Neural cell (in vitro differentiated cells): ENCODE data around the gene PTGIS. TPM values are rescaled to one million over a fixed set of nuclear protein-coding genes. Genes with fewer than 3 reads are reported as not detected.

Source experiments
- H2AFZ ChIP-seq: fragments of 200-600, 300-800 bp; sonication (generic), shearing (Covaris generic); 2 replicates; pipeline ENCODE4 v1.6.0; 2014; ENCODE audit warnings: low read depth, mild to moderate bottlenecking, antibody characterized with exemption, low read length, moderate library complexity
- H3F3A ChIP-seq: fragments of 200-600 bp; shearing (Covaris generic); 2 replicates; pipeline ENCODE4 v1.6.1; 2016; ENCODE audit warnings: mild to moderate bottlenecking, moderate library complexity, mixed read lengths, antibody characterized with exemption, low read length; ENCODE audit not compliant: insufficient read depth, poor library complexity, severe bottlenecking
- H3K27ac ChIP-seq: fragments of 200-600, 300-800 bp; sonication (generic), shearing (Covaris generic); 2 replicates; pipeline ENCODE4 v1.5.1; 2014; ENCODE audit warnings: mild to moderate bottlenecking, low read length, moderate library complexity
- H3K27me3 ChIP-seq: fragments of 300-800, 200-600 bp; sonication (generic), shearing (Covaris generic); 2 replicates; pipeline ENCODE4 v1.6.0; 2014; ENCODE audit warnings: mild to moderate bottlenecking, low read depth, low read length, moderate library complexity; ENCODE audit not compliant: insufficient read depth
- H3K36me3 ChIP-seq: fragments of 300-800, 200-600 bp; sonication (generic), shearing (Covaris generic); 2 replicates; pipeline ENCODE4 v1.5.1; 2014; ENCODE audit warnings: mild to moderate bottlenecking, antibody characterized with exemption, low read length, moderate library complexity; ENCODE audit not compliant: insufficient read depth
- H3K4me2 ChIP-seq: fragments of 300-800, 200-600 bp; sonication (generic), shearing (Covaris generic); 2 replicates; pipeline ENCODE4 v1.6.0; 2014; ENCODE audit warnings: mild to moderate bottlenecking, low read length
- H3K4me3 ChIP-seq: fragments of 300-800, 200-600 bp; sonication (generic), shearing (Covaris generic); 2 replicates; pipeline ENCODE4 v1.5.1; 2014; ENCODE audit warnings: mild to moderate bottlenecking, low read length, moderate library complexity
- H3K79me2 ChIP-seq: fragments of 200-600 bp; shearing (Covaris generic); replicated peaks from 2 replicates; pipeline ENCODE4 v1.6.0; 2014; ENCODE audit warnings: mild to moderate bottlenecking, low read length, moderate library complexity; ENCODE audit not compliant: insufficient read depth
- H3K9ac ChIP-seq: fragments of 300-800, 200-600 bp; sonication (generic), shearing (Covaris generic); 2 replicates; pipeline ENCODE4 v1.6.1; 2016; ENCODE audit warnings: mild to moderate bottlenecking, low read length, mixed read lengths
- H3K9me2 ChIP-seq: fragments of 200-600 bp; shearing (Covaris generic); 2 replicates; pipeline ENCODE4 v1.6.1; 2016; ENCODE audit warnings: mild to moderate bottlenecking, low read length, mixed read lengths; ENCODE audit not compliant: insufficient read depth
- H3K9me3 ChIP-seq: fragments of 200-600, 300-800 bp; sonication (generic), shearing (Covaris generic); 2 replicates; pipeline ENCODE4 v1.6.1; 2016; ENCODE audit warnings: mild to moderate bottlenecking, mixed run types, low read length, moderate library complexity, mixed read lengths
- H4K20me1 ChIP-seq: fragments of 200-600 bp; shearing (Covaris generic); 2 replicates; pipeline ENCODE4 v1.6.1; 2016; ENCODE audit warnings: mild to moderate bottlenecking, mixed run types; ENCODE audit not compliant: insufficient read depth
- EP300 ChIP-seq: fragments of 450-650 bp; conservative IDR thresholded peaks from 2 replicates; pipeline ENCODE4 v1.6.1; 2014; ENCODE audit warnings: antibody characterized with exemption, mild to moderate bottlenecking, moderate library complexity; ENCODE audit not compliant: poor library complexity, severe bottlenecking
- EZH2 ChIP-seq: fragments of 200-600, 300-800 bp; shearing (Covaris generic), sonication (generic); IDR thresholded peaks from 2 replicates; pipeline ENCODE4 v1.6.1; 2014; ENCODE audit warnings: antibody characterized with exemption, low read length, borderline replicate concordance, mild to moderate bottlenecking; ENCODE audit not compliant: insufficient read depth, poor library complexity, severe bottlenecking
- MXI1 ChIP-seq: fragments of 450-650 bp; conservative IDR thresholded peaks from 2 replicates; pipeline ENCODE4 v1.6.1; 2014; ENCODE audit warnings: antibody characterized with exemption, mild to moderate bottlenecking; ENCODE audit not compliant: poor library complexity, severe bottlenecking
- POLR2AphosphoS5 ChIP-seq: IDR thresholded peaks from 2 replicates; pipeline ENCODE4 v1.6.1; 2012
- RAD21 ChIP-seq: fragments of 450-650 bp; conservative IDR thresholded peaks from 2 replicates; pipeline ENCODE4 v1.6.1; 2014; ENCODE audit warnings: antibody characterized with exemption, mild to moderate bottlenecking, moderate library complexity
- SMC3 ChIP-seq: fragments of 450-650 bp; conservative IDR thresholded peaks from 2 replicates; pipeline ENCODE4 v1.6.1; 2014; ENCODE audit warnings: antibody characterized with exemption, mild to moderate bottlenecking, moderate library complexity; ENCODE audit not compliant: poor library complexity
- TAF1 ChIP-seq: IDR thresholded peaks from 2 replicates; pipeline ENCODE4 v1.6.1; 2012; ENCODE audit warnings: low read depth
- polyA plus RNA-seq: library from polyadenylated mRNA; depleted of rRNA; stranded (reverse); fragments of >200 nt; gene quantifications from 2 replicates; pipeline ENCODE4 v1.2.3, GENCODE V29; 2014
- TF ChIP-seq, protein P1 (sequence below): IDR thresholded peaks from 2 replicates; pipeline ENCODE4 v1.6.1; 2012; ENCODE audit warnings: borderline replicate concordance
- TF ChIP-seq, protein P2 (sequence below): fragments of 450-650 bp; IDR thresholded peaks from 2 replicates; pipeline ENCODE4 v1.5.1; 2014; ENCODE audit warnings: antibody characterized with exemption, mild to moderate bottlenecking, moderate library complexity; ENCODE audit not compliant: poor library complexity, severe bottlenecking

PTGIS gene
- polyA plus RNA-seq, 1 donor from 2014 or later = 3.2 TPM

DNA sequence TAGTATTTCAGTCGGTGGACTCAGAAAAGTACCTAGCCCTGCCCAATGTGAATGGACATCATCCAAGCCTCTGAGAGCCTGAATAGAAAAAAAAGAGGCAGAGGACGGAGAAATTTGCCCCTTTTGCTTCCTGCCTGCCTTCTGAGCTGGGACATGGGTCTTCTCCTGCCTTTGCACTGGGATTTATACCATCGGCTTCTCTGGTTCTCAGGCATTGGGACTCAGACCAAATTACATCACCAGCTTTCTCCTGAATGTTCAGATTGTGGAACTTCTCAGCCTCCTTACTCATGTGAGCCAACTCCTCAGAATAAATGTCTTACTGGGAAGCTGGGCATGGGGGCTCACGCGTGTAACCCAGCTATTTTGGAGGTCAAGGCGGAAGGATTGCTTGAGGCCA lies 105.3 kb downstream of the PTGIS start:
- Histone ChIP-seq H3K36me3 (no peaks in the 10 kb centered on the region), H3K27ac (no peak overlapping the region), H3K9me2 (no peaks in the 10 kb centered on the region), H3K9me3 (no peaks in the 10 kb centered on the region), H3K9ac (no peak overlapping the region), H2AFZ (no peak overlapping the region), H4K20me1 (no peaks in the 10 kb centered on the region), H3F3A (no peaks in the 10 kb centered on the region), H3K4me3 (no peak overlapping the region), H3K79me2 (no peaks in the 10 kb centered on the region), H3K27me3 (no peaks in the 10 kb centered on the region), H3K4me2 (no peak overlapping the region)
- TF ChIP-seq EZH2 (no peak), POLR2AphosphoS5 (no peak), RAD21 (no peak), EP300 (no peak), MXI1 (no peak), TAF1 (no peak), SMC3 (no peak)
- TF ChIP-seq, protein P1, sequence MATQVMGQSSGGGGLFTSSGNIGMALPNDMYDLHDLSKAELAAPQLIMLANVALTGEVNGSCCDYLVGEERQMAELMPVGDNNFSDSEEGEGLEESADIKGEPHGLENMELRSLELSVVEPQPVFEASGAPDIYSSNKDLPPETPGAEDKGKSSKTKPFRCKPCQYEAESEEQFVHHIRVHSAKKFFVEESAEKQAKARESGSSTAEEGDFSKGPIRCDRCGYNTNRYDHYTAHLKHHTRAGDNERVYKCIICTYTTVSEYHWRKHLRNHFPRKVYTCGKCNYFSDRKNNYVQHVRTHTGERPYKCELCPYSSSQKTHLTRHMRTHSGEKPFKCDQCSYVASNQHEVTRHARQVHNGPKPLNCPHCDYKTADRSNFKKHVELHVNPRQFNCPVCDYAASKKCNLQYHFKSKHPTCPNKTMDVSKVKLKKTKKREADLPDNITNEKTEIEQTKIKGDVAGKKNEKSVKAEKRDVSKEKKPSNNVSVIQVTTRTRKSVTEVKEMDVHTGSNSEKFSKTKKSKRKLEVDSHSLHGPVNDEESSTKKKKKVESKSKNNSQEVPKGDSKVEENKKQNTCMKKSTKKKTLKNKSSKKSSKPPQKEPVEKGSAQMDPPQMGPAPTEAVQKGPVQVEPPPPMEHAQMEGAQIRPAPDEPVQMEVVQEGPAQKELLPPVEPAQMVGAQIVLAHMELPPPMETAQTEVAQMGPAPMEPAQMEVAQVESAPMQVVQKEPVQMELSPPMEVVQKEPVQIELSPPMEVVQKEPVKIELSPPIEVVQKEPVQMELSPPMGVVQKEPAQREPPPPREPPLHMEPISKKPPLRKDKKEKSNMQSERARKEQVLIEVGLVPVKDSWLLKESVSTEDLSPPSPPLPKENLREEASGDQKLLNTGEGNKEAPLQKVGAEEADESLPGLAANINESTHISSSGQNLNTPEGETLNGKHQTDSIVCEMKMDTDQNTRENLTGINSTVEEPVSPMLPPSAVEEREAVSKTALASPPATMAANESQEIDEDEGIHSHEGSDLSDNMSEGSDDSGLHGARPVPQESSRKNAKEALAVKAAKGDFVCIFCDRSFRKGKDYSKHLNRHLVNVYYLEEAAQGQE = no peak
- TF ChIP-seq, protein P2, sequence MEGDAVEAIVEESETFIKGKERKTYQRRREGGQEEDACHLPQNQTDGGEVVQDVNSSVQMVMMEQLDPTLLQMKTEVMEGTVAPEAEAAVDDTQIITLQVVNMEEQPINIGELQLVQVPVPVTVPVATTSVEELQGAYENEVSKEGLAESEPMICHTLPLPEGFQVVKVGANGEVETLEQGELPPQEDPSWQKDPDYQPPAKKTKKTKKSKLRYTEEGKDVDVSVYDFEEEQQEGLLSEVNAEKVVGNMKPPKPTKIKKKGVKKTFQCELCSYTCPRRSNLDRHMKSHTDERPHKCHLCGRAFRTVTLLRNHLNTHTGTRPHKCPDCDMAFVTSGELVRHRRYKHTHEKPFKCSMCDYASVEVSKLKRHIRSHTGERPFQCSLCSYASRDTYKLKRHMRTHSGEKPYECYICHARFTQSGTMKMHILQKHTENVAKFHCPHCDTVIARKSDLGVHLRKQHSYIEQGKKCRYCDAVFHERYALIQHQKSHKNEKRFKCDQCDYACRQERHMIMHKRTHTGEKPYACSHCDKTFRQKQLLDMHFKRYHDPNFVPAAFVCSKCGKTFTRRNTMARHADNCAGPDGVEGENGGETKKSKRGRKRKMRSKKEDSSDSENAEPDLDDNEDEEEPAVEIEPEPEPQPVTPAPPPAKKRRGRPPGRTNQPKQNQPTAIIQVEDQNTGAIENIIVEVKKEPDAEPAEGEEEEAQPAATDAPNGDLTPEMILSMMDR = no peak

DNA sequence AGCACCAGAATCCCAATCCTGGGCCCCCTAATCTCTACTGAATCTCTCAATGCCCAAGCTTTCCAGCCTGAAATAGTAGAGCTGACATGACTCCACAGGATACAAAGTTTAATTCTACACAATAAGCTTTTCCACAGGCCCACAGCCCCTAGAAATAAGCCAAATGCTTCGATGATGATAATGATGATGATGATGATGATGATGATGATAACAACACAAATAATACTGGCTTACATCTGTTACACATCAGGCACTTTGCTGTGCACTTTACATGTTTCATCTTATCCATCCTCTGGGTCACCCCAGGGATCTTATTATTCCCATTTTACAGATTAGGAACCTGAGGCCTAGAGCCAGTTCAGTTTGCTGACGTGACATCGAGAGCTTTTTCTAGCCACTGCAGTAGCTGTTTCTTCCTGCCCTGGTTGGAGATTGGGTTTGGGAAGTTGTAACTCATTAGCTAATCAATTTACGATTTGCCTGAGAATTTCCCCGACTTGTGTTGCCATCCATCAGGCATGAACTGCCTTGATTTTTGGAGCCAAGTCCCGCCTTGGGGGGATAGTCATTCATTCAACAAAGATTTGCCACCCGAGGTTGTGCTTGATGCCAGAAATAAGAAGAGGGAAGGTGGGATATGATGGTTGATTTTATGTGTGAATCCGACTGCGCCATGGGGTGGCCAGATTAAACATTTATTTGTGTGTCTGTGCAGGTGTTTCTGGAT lies 105.9 kb downstream of the PTGIS start:
- H3K4me3 ChIP-seq = no peak overlapping the region

More for the DNA sequence above, 105.9 kb downstream of the PTGIS start:
- no peaks in the 10 kb centered on the region for H3K79me2 ChIP-seq
- H3K9me2 ChIP-seq = no peaks in the 10 kb centered on the region
- no peak overlapping the region for H2AFZ ChIP-seq
- TF ChIP-seq, protein P2 = no peak
- TF ChIP-seq SMC3 (no peak), EZH2 (no peak), POLR2AphosphoS5 (no peak)
- TF ChIP-seq, protein P1 = no peak
- no peak overlapping the region for H3K4me2 ChIP-seq
- H3K9me3 ChIP-seq = no peaks in the 10 kb centered on the region
- H3K36me3 ChIP-seq = no peaks in the 10 kb centered on the region
- no peaks in the 10 kb centered on the region for H3F3A ChIP-seq
- H3K9ac ChIP-seq = no peak overlapping the region
- H3K27ac ChIP-seq = no peak overlapping the region
- H4K20me1 ChIP-seq = no peaks in the 10 kb centered on the region
- H3K27me3 ChIP-seq = no peaks in the 10 kb centered on the region
